ENCODE results near the gene MRAP.

DNA sequence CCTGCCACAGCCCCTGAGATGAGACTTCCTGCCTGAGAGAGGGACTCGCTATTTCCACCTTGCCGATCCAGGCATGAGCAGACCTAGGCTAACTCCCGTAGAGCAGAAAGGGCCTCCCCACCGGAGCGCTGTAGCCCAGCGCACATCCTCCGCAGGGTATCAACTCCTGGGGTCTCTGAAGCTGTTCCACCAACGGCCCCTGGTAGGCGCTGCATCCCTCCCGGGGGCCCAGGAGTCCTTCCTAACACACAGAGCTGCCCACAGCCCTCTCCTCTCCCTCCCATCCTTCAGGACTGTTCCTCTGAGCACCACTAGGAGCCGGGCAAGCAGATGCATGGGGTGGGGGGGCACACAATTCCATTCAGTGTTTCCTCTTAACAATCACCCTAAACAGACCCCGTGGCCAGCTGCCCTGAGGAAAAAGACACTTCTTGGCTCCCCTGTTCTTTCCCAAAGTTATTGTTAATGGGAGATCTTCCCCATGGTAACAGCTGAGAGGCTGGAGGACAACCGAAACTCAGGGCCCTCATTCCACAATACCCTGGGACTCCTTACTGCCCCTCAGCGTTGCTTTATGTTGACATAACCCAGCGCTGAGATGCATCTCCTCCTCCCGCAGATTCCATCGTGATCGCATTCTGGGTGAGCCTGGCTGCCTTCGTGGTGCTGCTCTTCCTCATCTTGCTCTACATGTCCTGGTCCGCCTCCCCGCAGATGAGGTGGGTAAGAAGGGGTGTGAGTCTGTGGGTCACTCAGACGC lies 7.5 kb downstream of the MRAP start:
- TF ChIP-seq CTCF (IDR thresholded peaks at IDR 0.05), result no peak
- TF ChIP-seq POLR2A (IDR thresholded peaks at IDR 0.05), result no peak
- no peak for TF ChIP-seq POLR2AphosphoS5 (IDR thresholded peaks at IDR 0.05)
- no peak for TF ChIP-seq EP300 (IDR thresholded peaks at IDR 0.05)

Measured in stomach (tissue), 4 donors.